ENCODE measurements around the gene SCUBE3.
A peak's percentile ranks its signal among the peaks of the same experiment; 100 is the strongest.

The SCUBE3 gene

GRCh38 chr6:35240838-35241801, 27.4 kb downstream of the SCUBE3 start:
- DNase-seq (ENCODE audit: low read depth), result no peak

- no peak for DNase-seq (ENCODE audit: low read depth)
Measured at GRCh38 chr6:35242486-35242885, 28.7 kb downstream of the SCUBE3 start.

GRCh38 chr6:35242906-35243305, 29.1 kb downstream of the SCUBE3 start:
- DNase-seq (ENCODE audit: low read depth), result no peak

GRCh38 chr6:35243386-35243958, 29.7 kb downstream of the SCUBE3 start:
- DNase-seq (ENCODE audit: low read depth), result no peak

- no peak for DNase-seq (ENCODE audit: low read depth)
Measured at GRCh38 chr6:35244551-35244950, 30.8 kb downstream of the SCUBE3 start.

GRCh38 chr6:35247642-35248231, 34.0 kb downstream of the SCUBE3 start:
- no peak for DNase-seq (ENCODE audit: low read depth)

- DNase-seq (ENCODE audit: low read depth), result no peak
Measured at GRCh38 chr6:35248300-35248699, 34.5 kb downstream of the SCUBE3 start.

- no peak for DNase-seq (ENCODE audit: low read depth)
Measured at GRCh38 chr6:35248965-35249364, 35.2 kb downstream of the SCUBE3 start.

GRCh38 chr6:35251949-35252348, 38.2 kb downstream of the SCUBE3 start:
- DNase-seq (ENCODE audit: low read depth), result no peak

- DNase-seq (ENCODE audit: low read depth), result no peak
Measured at GRCh38 chr6:35253249-35253648, 39.5 kb downstream of the SCUBE3 start.

GRCh38 chr6:35258336-35258735, 44.6 kb downstream of the SCUBE3 start:
- no peak for DNase-seq (ENCODE audit: low read depth)

- no peak for DNase-seq (ENCODE audit: low read depth)
Measured at GRCh38 chr6:35258858-35259193, 45.1 kb downstream of the SCUBE3 start.

GRCh38 chr6:35259194-35259947, 45.6 kb downstream of the SCUBE3 start, which contains the start of gene ZNF76:
TSS of gene ZNF76 (plus strand) at chr6:35259735. CDS start at chr6:35281152, 21,417 bp downstream.
- DNase-seq (ENCODE audit: low read depth), result peak; percentile 94

- DNase-seq (ENCODE audit: low read depth), result no peak
Measured at GRCh38 chr6:35259948-35260590, 46.3 kb downstream of the SCUBE3 start.

- DNase-seq (ENCODE audit: low read depth), result no peak
Measured at GRCh38 chr6:35260591-35261570, 47.1 kb downstream of the SCUBE3 start.

GRCh38 chr6:35262596-35262995, 48.8 kb downstream of the SCUBE3 start:
- DNase-seq (ENCODE audit: low read depth), result no peak

- no peak for DNase-seq (ENCODE audit: low read depth)
Measured at GRCh38 chr6:35264550-35265274, 51.0 kb downstream of the SCUBE3 start.

- DNase-seq (ENCODE audit: low read depth), result no peak
Measured at GRCh38 chr6:35265523-35265922, 51.8 kb downstream of the SCUBE3 start.

- no peak for DNase-seq (ENCODE audit: low read depth)
Measured at GRCh38 chr6:35267446-35267845, 53.7 kb downstream of the SCUBE3 start.

- DNase-seq (ENCODE audit: low read depth), result no peak
Measured at GRCh38 chr6:35267897-35268296, 54.1 kb downstream of the SCUBE3 start.
